Calu3 (cell line): Measurements from ENCODE around the gene ORM2. TPM values are rescaled to one million over a fixed set of nuclear protein-coding genes. Genes with fewer than 3 reads are reported as not detected.

Source experiments
- BruUV-seq: library from RNA; stranded (reverse); fragments of 400-500 nt; replicated peaks from 2 replicates; lab custom pipeline; 2021; lab: Mats Ljungman, UMichigan
- CTCF ChIA-PET: fragments of 300-600 bp; sonication (Branson Sonifier 250); formaldehyde crosslinking; loops from one replicate; lab custom pipeline; 2022; ENCODE audit warnings: antibody characterized with exemption; lab: Charles Lee
- DNase-seq: peaks from one replicate; pipeline ENCODE4 v3.0.0; 2022
- H3K27ac Mint-ChIP-seq: one replicate; pipeline ENCODE4 v1.8.0; 2022; ENCODE audit warnings: mixed read lengths; ENCODE audit not compliant: unreplicated experiment
- H3K27me3 Mint-ChIP-seq: one replicate; pipeline ENCODE4 v1.8.0; 2022; ENCODE audit warnings: mixed read lengths; ENCODE audit not compliant: unreplicated experiment
- H3K36me3 Mint-ChIP-seq: one replicate; pipeline ENCODE4 v1.8.0; 2022; ENCODE audit warnings: mild to moderate bottlenecking, moderate library complexity, mixed read lengths; ENCODE audit not compliant: insufficient read depth, unreplicated experiment
- H3K4me1 Mint-ChIP-seq: one replicate; pipeline ENCODE4 v1.8.0; 2022; ENCODE audit warnings: mild to moderate bottlenecking, low read depth, mixed read lengths; ENCODE audit not compliant: unreplicated experiment
- H3K4me3 Mint-ChIP-seq: one replicate; pipeline ENCODE4 v1.8.0; 2022; ENCODE audit warnings: mild to moderate bottlenecking, low read depth, moderate library complexity, mixed read lengths; ENCODE audit not compliant: unreplicated experiment
- H3K9me3 Mint-ChIP-seq: one replicate; pipeline ENCODE4 v1.8.0; 2022; ENCODE audit warnings: low read depth, mixed read lengths; ENCODE audit not compliant: unreplicated experiment
- intact Hi-C: fragments of 100-400 bp; cut with micrococcal nuclease; formaldehyde crosslinking; loops from one replicate; pipeline ENCODE4 v1.10.0; 2022; ENCODE audit not compliant: unreplicated experiment
- total RNA-seq: library from RNA; stranded (reverse); gene quantifications from 2 replicates; pipeline ENCODE4 v1.2.3, GENCODE V29; 2022
- TF ChIP-seq, protein P1 (sequence below): fragments of 200-600 bp; IDR thresholded peaks from one replicate; pipeline ENCODE4 v1.8.0; 2022; ENCODE audit warnings: antibody characterized with exemption; ENCODE audit not compliant: unreplicated experiment

Gene ORM2
- total RNA-seq, 1 experiment from 2014 or later: not detected

DNA sequence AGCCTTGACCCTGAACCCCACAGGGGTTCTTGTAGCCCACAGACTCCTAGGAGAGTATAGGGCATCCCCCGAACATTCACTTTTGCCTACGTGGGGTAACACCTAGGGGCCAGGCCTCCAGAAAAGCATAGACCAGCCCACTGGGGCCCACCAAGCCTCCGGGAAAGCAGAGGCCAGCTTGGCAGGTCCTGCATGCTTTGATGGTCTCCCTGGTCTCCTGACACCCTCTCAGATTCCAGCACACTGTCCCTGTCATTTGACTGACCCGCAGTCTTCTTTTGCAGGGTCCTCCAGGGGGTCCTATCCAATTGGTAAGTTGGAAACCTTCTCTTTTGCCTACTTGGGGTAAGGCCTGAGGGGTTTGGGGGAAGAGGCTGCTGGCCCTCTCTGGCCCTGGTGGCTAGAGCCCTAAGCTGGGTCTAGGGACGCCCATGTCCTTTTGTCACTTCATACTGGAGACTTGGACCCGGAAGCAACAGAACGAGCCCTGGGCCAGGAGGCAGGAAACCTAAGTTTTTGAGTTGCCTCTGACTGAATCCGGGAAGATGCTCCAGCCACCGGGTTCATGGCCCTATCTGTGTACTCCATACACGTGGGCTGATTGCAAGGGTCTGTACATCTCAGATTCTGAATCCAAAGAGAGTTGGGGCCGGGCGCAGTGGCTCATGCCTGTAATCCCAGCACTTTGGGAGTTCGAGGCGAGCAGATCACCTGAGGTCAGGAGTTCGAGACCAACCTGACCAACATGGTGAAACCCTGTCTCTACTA, 27.7 kb upstream of the ORM2 start:
- CTCF ChIA-PET: no interaction called here
- TF ChIP-seq, protein P1, sequence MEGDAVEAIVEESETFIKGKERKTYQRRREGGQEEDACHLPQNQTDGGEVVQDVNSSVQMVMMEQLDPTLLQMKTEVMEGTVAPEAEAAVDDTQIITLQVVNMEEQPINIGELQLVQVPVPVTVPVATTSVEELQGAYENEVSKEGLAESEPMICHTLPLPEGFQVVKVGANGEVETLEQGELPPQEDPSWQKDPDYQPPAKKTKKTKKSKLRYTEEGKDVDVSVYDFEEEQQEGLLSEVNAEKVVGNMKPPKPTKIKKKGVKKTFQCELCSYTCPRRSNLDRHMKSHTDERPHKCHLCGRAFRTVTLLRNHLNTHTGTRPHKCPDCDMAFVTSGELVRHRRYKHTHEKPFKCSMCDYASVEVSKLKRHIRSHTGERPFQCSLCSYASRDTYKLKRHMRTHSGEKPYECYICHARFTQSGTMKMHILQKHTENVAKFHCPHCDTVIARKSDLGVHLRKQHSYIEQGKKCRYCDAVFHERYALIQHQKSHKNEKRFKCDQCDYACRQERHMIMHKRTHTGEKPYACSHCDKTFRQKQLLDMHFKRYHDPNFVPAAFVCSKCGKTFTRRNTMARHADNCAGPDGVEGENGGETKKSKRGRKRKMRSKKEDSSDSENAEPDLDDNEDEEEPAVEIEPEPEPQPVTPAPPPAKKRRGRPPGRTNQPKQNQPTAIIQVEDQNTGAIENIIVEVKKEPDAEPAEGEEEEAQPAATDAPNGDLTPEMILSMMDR: no peak

DNA sequence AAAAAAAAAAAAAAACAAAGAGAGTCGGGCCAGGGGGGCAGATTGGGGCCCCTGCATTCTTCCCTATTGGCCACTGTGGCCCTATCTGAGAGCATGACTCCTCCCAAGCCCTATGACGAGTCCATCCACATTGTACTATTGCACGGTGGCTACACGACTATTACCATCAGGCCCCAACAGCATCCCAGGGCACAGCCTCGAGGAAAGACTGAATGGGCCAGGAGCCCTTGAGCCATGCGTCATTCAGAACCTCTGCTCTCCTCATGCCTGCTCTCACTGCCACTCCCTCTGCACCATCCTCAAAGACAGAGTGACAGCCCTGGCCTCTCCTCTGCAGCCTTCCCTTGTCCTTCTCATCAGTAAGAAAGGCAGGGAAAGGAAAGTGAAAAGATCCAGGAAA, 26.9 kb upstream of the ORM2 start:
- H3K27ac Mint-ChIP-seq: no peak overlapping the region
- CTCF ChIA-PET: no interaction called here
- DNase-seq: no peak
- H3K27me3 Mint-ChIP-seq: no peaks in the 10 kb centered on the region
- intact Hi-C loops: no loop called here
- no peaks in the 10 kb centered on the region for H3K4me1 Mint-ChIP-seq
- H3K9me3 Mint-ChIP-seq: no peaks in the 10 kb centered on the region
- TF ChIP-seq, protein P1: no peak
- BruUV-seq: no TSS peak
- no peaks in the 10 kb centered on the region for H3K36me3 Mint-ChIP-seq
- no peak overlapping the region for H3K4me3 Mint-ChIP-seq

More for the DNA sequence above, 27.7 kb upstream of the ORM2 start:
- no peak overlapping the region for H3K4me3 Mint-ChIP-seq
- BruUV-seq: no TSS peak
- intact Hi-C loops: no loop called here
- no peaks in the 10 kb centered on the region for H3K36me3 Mint-ChIP-seq
- H3K4me1 Mint-ChIP-seq: no peaks in the 10 kb centered on the region
- H3K9me3 Mint-ChIP-seq: no peaks in the 10 kb centered on the region
- DNase-seq: no peak
- no peaks in the 10 kb centered on the region for H3K27me3 Mint-ChIP-seq
- H3K27ac Mint-ChIP-seq: no peak overlapping the region

DNA sequence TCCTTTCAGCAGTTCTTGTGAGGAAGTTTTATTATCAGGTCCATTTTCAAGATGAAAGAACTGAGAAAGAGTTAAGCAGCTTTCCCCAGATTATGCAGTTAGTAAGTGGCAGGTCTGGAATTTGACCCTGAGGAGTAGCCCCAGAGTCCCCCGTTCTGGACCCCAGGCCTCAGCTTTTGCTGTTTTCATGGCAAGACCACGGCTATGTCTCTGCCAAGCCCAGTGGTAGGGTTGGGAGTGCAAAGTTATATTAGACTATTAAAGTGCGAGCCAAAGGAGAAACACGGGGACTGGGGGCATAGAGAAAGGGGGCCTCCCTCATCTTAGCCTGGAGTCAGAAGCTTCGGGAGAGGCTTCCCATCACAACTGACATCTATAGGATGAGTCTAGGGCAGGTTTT, 26.1 kb upstream of the ORM2 start:
- intact Hi-C loops: no loop called here
- TF ChIP-seq, protein P1: no peak
- no peaks in the 10 kb centered on the region for H3K9me3 Mint-ChIP-seq
- H3K27ac Mint-ChIP-seq: no peak overlapping the region
- DNase-seq: no peak
- H3K4me1 Mint-ChIP-seq: no peaks in the 10 kb centered on the region
- H3K36me3 Mint-ChIP-seq: no peaks in the 10 kb centered on the region
- no peak overlapping the region for H3K4me3 Mint-ChIP-seq
- no TSS peak for BruUV-seq
- CTCF ChIA-PET: no interaction called here
- H3K27me3 Mint-ChIP-seq: no peaks in the 10 kb centered on the region

DNA sequence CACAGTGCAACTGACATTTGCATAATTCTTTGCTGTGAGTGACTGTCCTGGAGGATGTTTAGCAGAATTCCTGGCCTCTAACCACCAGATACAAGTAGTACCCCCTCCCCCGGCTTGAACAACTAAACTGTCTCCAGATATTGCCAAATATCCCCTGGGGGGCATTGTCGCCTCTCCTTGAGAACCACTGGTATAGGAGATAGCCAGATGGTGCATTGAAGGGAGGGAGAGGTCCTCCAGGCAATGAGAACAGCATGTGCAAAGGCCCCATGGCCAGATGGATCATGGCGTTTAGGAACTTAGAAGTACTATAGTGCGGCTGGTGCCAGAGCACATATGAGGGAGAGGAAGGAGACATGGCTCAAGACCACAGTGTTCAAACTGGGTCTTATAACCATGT, 25.7 kb upstream of the ORM2 start:
- TF ChIP-seq, protein P1: no peak
- H3K36me3 Mint-ChIP-seq: no peaks in the 10 kb centered on the region
- no peaks in the 10 kb centered on the region for H3K4me1 Mint-ChIP-seq
- no peaks in the 10 kb centered on the region for H3K27me3 Mint-ChIP-seq
- intact Hi-C loops: no loop called here
- CTCF ChIA-PET: no interaction called here
- no peak for DNase-seq
- no peaks in the 10 kb centered on the region for H3K9me3 Mint-ChIP-seq
- no peak overlapping the region for H3K27ac Mint-ChIP-seq
- BruUV-seq: no TSS peak
- no peak overlapping the region for H3K4me3 Mint-ChIP-seq
